Right lobe of liver (tissue), 6 donors: ENCODE results near the gene IRF1. TPM values are rescaled to one million over a fixed set of nuclear protein-coding genes. Genes with fewer than 3 reads are reported as not detected.
A peak's percentile ranks its signal among the peaks of the same experiment; 100 is the strongest.

Source experiments
- ATAC-seq, 4 donors: fragments of 200-7000 bp; cut with Tn5 transposase; one replicate each; pipeline ENCODE4 v1.9.1; 2020; ENCODE audit warnings: mild to moderate bottlenecking in 4 of 4, moderate library complexity in 4 of 4
- DNase-seq, 3 donors: peaks; one replicate each; pipeline ENCODE4 v3.0.0-alpha.2; 2020
- H3K27ac ChIP-seq, 3 donors: fragments of 200-600 bp; one replicate each; pipeline ENCODE4 v1.8.0; 2022
- H3K27me3 ChIP-seq, 2 donors: fragments of 200-600 bp; one replicate each; pipeline ENCODE4 v1.8.0; 2022
- H3K36me3 ChIP-seq, 4 donors: fragments of 200-600 bp; sonication (generic) in 1 of 4; one replicate each; pipeline versions ENCODE4 v1.5.1 to v1.8.0; 2017 to 2022; ENCODE audit warnings: control low read depth in 1 of 4
- H3K4me1 ChIP-seq, 4 donors: fragments of 200-600 bp; sonication (generic) in 1 of 4; one replicate each; pipeline versions ENCODE4 v1.5.1 to v1.8.0; 2017 to 2022; ENCODE audit warnings: control low read depth in 1 of 4
- H3K4me3 ChIP-seq, 3 donors: fragments of 200-600 bp; one replicate each; pipeline ENCODE4 v1.8.0; 2022
- H3K9me3 ChIP-seq, 4 donors: fragments of 200-600 bp; sonication (generic) in 1 of 4; one replicate each; pipeline versions ENCODE4 v1.5.1 to v1.8.0; 2017 to 2022; ENCODE audit warnings: control low read depth in 1 of 4
- POLR2A ChIP-seq: fragments of 450-650 bp; IDR thresholded peaks from one replicate; pipeline ENCODE4 v1.6.1; 2017; ENCODE audit warnings: antibody characterized with exemption, mild to moderate bottlenecking
- WGBS: methylation state at CpG from one replicate; pipeline ENCODE4 v1.1.6; 2018; ENCODE audit warnings: low coverage, low lambda C conversion rate; ENCODE audit not compliant: insufficient coverage; ENCODE audit errors: missing lambda C conversion rate; 5-methylcytosine and 5-hydroxymethylcytosine counted together
- intact Hi-C, 2 donors: fragments of 100-400 bp; cut with DNase I; formaldehyde crosslinking; loops; one replicate each; pipeline versions ENCODE4 v1.11.2 to v1.14.1; 2022
- total RNA-seq, 6 experiments: library from RNA; depleted of rRNA in 2 of 6; stranded (reverse); fragments of >200 nt in 2 of 6; fragmentation: NEBNext Ultra II Directional in 3 of 6; extraction: Animal tissue kit (Norgen Biotek cat#: 25700) in 3 of 6; gene quantifications; one replicate each; pipeline versions ENCODE4 v1.1.0 to v1.2.4, GENCODE V29; 2016 to 2023
- TF ChIP-seq, protein P1 (sequence below), 4 donors: fragments of 200-600 bp in 3 of 4; fragments of 450-650 bp in 1 of 4; IDR thresholded peaks; one replicate each; pipeline versions ENCODE4 v1.5.1 to v1.8.0; 2016 to 2022; ENCODE audit warnings: antibody characterized with exemption in 4 of 4, mild to moderate bottlenecking in 2 of 4
- donor health status: DM: no; HTN: yes; CAD: no.
- donor health status: DM: no; HTN: no; CAD: no.
- donor health status: DM: no; HTN: no; CAD: no.
- donor health status: DM: no; HTN: yes; CAD: no.
- donor health status: DM: no; HTN: yes; CAD: no.

IRF1 gene
- total RNA-seq, 6 experiments from 2014 or later, result 23.9 to 38.3 (median 30.2) TPM

DNA sequence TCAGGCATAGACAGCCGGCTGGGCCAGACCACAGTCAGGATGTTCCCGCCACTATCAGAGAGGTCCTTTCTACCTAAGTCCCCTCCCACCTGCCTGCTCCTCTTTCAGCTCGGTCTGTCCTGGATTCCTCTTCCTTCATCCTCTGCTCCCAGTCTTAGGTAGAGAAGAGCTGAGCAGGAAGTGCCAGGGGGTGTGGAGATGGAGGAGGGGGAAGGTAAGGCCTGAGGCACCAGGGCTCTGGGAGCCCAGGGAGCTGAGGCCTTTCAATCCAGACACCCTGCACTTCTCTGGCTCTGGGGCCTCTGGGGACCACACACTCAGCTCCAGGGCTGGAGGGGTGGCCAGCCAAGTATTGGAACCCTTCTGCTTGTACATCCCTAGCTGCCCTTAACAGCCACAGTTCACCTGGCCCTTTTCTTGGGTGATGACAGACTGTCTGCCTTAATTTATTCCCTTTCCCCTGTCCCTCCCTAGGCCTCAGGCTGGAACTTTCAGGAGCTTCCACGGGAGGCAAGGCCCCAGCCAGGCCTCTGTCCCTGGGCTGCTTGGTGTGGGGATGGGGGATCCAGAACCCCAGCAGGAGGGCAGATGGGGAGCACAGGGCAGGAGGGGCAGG, 15.6 kb downstream of the IRF1 start:
- 72% methylated on average over 4 of the region's 4 CpGs for WGBS
- peaks cover 0 to 37% (median 20%) of the 10 kb centered on the region in 4 donors for H3K4me1 ChIP-seq
- DNase-seq (no peak), ATAC-seq (no peak)
- no peak overlapping the region for H3K4me3 ChIP-seq
- intact Hi-C loops, result no loop called here
- H3K9me3 ChIP-seq, result no peaks in the 10 kb centered on the region
- no peak for TF ChIP-seq POLR2A
- TF ChIP-seq, protein P1, sequence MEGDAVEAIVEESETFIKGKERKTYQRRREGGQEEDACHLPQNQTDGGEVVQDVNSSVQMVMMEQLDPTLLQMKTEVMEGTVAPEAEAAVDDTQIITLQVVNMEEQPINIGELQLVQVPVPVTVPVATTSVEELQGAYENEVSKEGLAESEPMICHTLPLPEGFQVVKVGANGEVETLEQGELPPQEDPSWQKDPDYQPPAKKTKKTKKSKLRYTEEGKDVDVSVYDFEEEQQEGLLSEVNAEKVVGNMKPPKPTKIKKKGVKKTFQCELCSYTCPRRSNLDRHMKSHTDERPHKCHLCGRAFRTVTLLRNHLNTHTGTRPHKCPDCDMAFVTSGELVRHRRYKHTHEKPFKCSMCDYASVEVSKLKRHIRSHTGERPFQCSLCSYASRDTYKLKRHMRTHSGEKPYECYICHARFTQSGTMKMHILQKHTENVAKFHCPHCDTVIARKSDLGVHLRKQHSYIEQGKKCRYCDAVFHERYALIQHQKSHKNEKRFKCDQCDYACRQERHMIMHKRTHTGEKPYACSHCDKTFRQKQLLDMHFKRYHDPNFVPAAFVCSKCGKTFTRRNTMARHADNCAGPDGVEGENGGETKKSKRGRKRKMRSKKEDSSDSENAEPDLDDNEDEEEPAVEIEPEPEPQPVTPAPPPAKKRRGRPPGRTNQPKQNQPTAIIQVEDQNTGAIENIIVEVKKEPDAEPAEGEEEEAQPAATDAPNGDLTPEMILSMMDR (IDR thresholded peaks at IDR 0.05), result no peak
- no peaks in the 10 kb centered on the region for H3K27me3 ChIP-seq
- H3K27ac ChIP-seq, result peak overlapping the region; percentile 57 to 81 (median 74)
- no peaks in the 10 kb centered on the region for H3K36me3 ChIP-seq

GRCh38 chr5:132474131-132474723, 16.3 kb downstream of the IRF1 start:
- Histone ChIP-seq H3K36me3 (no peaks in the 10 kb centered on the region), H3K9me3 (no peaks in the 10 kb centered on the region), H3K27me3 (no peaks in the 10 kb centered on the region), H3K27ac (peak overlapping the region in 2 of 3 donors; percentile 57 to 81), H3K4me3 (no peak overlapping the region), H3K4me1 (peaks cover 0 to 44% (median 24%) of the 10 kb centered on the region in 4 donors)
- intact Hi-C loops, result no loop called here
- no peak for TF ChIP-seq POLR2A
- TF ChIP-seq, protein P1 (IDR thresholded peaks at IDR 0.05), result no peak
- DNase-seq (no peak), ATAC-seq (no peak)
- 94% methylated on average over 3 of the region's 3 CpGs for WGBS

DNA sequence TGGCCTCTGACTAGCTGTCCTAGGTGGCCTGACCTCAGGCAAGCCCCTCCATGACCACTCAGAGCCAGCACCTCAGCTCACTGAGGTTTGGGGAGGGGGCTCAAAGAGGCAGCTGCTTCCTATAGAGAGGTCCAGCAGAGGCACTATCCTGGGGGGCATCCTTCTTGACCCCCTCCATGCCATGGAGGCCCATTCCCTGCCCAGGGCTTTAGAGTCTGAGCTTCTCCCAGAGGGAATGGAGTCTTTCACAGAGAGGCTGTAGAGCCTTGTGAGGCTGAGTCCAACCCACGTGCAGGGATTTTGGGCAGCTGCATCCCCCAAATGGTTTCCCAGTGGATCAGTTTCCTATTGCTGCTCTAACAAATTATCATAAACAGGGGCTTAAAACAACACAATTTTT, 16.9 kb downstream of the IRF1 start:
- DNase-seq, result no peak
- Histone ChIP-seq H3K4me1 (peaks cover 0 to 47% (median 25%) of the 10 kb centered on the region in 4 donors), H3K27ac (peak overlapping the region in 1 of 3 donors; percentile 81)

GRCh38 chr5:132473019-132473531, 17.5 kb downstream of the IRF1 start:
- peaks cover 2 to 47% (median 25%) of the 10 kb centered on the region in 4 donors for H3K4me1 ChIP-seq
- no peaks in the 10 kb centered on the region for H3K27me3 ChIP-seq
- intact Hi-C loops, result no loop called here

More for the DNA sequence above, 16.9 kb downstream of the IRF1 start:
- intact Hi-C loops, result no loop called here
- no peak for ATAC-seq
- Histone ChIP-seq H3K9me3 (no peaks in the 10 kb centered on the region), H3K27me3 (no peaks in the 10 kb centered on the region), H3K36me3 (no peaks in the 10 kb centered on the region), H3K4me3 (no peak overlapping the region)
- 100% methylated on average over 1 of the region's 1 CpG for WGBS
- TF ChIP-seq, protein P1 (IDR thresholded peaks at IDR 0.05), result no peak
- TF ChIP-seq POLR2A, result no peak

More at GRCh38 chr5:132473019-132473531, 17.5 kb downstream of the IRF1 start:
- TF ChIP-seq, protein P1 (IDR thresholded peaks at IDR 0.05), result no peak
- no peak for TF ChIP-seq POLR2A
- ATAC-seq (peak in 2 of 4 donors; percentile 6 to 17), DNase-seq (no peak)
- H3K27ac ChIP-seq, result peak overlapping the region in 1 of 3 donors; percentile 81
- no peaks in the 10 kb centered on the region for H3K36me3 ChIP-seq
- WGBS, result 70% methylated on average over 4 of the region's 8 CpGs
- no peak overlapping the region for H3K4me3 ChIP-seq
- H3K9me3 ChIP-seq, result no peaks in the 10 kb centered on the region
